Adipocyte (in vitro differentiated cells): ENCODE data around the gene CALML4.

Experiments used
- DNase-seq: peaks from one replicate; pipeline ENCODE4 v3.0.0-alpha.2; 2015; ENCODE audit warnings: low read depth
- H3K27me3 ChIP-seq: replicated peaks from 2 replicates; pipeline ENCODE4 v1.7.0; 2013; ENCODE audit warnings: mild to moderate bottlenecking, low read length, moderate library complexity; ENCODE audit not compliant: control insufficient read depth, insufficient read depth
- H3K36me3 ChIP-seq: 2 replicates; pipeline ENCODE4 v1.7.0; 2013; ENCODE audit warnings: low read length, mild to moderate bottlenecking, moderate library complexity; ENCODE audit not compliant: control insufficient read depth, insufficient read depth, severe bottlenecking
- H3K4me1 ChIP-seq: 2 replicates; pipeline ENCODE4 v1.7.0; 2013; ENCODE audit warnings: mild to moderate bottlenecking, low read length, moderate library complexity; ENCODE audit not compliant: control insufficient read depth, insufficient read depth
- H3K4me3 ChIP-seq: 2 replicates; pipeline ENCODE4 v1.7.0; 2013; ENCODE audit warnings: mild to moderate bottlenecking, low read length, moderate library complexity
- H3K9ac ChIP-seq: 2 replicates; pipeline ENCODE4 v1.7.0; 2013; ENCODE audit warnings: mild to moderate bottlenecking, low read length, moderate library complexity
- H3K9me3 ChIP-seq: 2 replicates; pipeline ENCODE4 v1.7.0; 2013; ENCODE audit warnings: mild to moderate bottlenecking, low read length, moderate library complexity; ENCODE audit not compliant: control insufficient read depth

The CALML4 gene

DNA sequence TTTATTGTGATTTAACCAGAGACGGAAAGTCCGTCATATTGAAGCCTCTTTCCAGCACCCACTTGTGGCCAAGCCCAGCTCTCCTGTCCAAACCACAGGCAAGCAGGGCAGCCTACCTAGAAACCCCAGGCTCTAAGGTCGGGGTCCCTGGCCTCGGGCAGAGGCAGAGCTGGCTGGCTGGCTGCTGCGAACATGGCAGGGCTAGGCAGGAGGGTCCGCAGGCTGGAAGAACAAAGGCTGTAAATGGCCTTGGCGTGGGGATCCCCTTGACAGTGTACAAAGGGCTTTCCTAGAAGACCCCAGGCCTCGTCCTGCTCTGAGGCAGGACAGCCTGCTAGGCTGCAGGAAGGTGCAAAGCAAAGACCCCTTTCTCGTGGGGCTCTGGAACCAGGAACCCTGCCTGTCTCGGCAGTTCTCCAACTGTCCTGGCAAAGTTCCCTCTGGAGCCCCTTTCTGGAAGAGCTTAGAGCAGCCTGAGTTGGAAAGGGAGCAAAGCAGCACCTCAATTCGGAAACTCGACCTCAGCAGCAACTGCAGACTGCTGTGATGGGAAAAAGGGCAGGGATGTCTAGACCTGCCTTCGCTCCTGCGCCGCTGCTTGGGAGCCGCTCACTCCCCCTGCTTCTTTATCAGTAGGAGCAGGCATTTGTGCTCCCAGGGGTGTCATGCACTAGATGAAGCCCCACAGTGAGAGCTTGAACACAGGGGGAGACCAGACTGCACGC lies 8.5 kb downstream of the CALML4 start:
- Histone ChIP-seq H3K27me3 (no peaks in the 10 kb centered on the region), H3K9ac (no peak overlapping the region), H3K36me3 (peaks cover 21% of the 10 kb centered on the region), H3K4me3 (no peak overlapping the region), H3K4me1 (peaks cover 7% of the 10 kb centered on the region), H3K9me3 (no peaks in the 10 kb centered on the region)
- DNase-seq = no peak

DNA sequence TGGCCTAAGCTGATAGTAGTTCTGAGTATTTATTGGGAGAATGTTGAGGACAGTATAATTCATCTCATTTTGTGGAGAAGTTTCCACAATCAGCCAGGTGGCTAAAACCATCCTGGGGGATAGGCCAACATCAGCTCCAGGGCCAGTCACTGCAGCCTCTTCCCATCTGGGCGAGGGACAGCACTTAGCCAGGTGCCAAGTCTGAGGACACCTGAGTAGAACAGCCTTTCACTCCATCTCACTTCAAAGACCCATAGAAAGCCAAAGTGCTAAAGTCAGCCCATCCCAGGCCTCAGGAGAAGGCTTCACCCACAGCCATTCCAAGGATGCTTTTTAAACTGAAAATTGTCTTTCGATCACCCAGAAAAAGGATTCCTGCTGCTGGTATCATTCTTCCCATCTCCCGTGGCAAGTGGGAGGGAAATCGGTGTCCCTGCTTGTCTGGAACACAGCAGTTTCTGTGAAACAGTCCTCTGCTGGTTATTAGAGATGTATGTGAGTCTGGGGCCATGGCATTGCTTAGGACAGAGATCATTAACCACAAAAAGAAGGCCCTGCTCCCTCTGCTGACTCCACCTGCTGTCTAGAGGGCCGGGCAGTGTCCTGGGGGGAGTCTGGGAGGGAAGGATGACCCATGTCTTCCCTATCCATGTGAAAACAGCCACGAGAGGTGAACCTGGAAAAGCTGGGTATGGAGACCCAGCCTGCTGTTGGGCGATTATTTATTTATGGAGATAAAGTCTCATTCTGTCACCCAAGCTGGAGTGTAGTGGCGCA lies 9.6 kb downstream of the CALML4 start:
- peaks cover 7% of the 10 kb centered on the region for H3K4me1 ChIP-seq
- H3K27me3 ChIP-seq = no peaks in the 10 kb centered on the region
- peaks cover 26% of the 10 kb centered on the region for H3K36me3 ChIP-seq
- H3K9ac ChIP-seq = no peak overlapping the region
- DNase-seq = no peak
- H3K9me3 ChIP-seq = no peaks in the 10 kb centered on the region
- no peak overlapping the region for H3K4me3 ChIP-seq

DNA sequence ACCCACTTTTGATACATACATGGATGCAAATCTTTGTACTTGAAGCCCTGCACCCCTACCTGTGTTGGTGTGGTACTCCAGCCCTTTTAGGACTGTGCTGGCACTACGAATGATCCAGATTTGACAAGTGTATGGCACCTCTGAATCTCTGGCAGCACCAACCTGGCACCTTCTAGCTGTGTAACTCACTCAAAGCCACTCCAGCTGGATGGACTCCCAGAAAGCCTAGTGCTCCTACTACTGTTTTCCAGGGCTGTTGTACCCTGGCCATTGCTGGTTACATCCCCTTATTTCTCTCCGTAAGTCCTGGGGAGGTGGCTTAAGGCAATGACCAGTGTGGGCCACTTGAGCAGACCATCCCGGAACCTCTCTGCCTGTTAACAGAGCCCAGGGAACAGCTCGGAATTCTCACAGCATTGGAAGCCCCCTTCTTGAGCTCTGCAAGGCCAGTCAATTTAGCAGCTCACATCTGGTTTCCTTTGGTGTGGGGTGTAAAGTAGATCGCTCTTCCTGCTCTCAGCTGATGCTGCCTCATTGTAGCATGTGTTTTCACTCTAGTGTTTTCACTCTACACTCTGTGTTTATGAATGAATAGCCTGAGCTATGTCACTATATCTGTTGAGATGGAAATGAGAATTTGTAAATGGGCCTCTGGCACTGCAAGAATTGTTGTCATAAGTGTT lies 12.2 kb downstream of the CALML4 start:
- Histone ChIP-seq H3K4me1 (peaks cover 10% of the 10 kb centered on the region), H3K27me3 (no peaks in the 10 kb centered on the region), H3K9ac (no peak overlapping the region), H3K9me3 (no peaks in the 10 kb centered on the region), H3K36me3 (peaks cover 42% of the 10 kb centered on the region), H3K4me3 (no peak overlapping the region)
- no peak for DNase-seq

DNA sequence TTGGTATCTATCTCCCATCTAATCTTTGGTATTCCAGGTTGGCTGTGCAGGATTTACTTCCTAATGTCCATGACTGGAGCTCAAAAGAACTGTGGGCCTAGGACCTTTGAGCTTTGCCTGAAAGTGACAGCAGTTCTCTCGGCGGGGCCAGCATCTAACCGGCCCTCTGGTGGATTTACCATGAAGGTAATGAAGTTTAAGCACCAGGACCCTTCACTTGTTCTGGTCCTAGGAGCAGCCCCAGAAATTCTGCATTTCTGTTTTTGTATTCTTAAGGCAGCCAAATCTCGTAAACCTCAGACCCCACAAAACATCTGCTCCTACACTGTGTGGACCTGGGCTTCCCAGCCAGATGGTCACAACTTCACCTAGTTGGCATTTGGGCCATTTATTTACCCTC lies 13.0 kb downstream of the CALML4 start:
- H3K4me3 ChIP-seq = no peak overlapping the region
- no peaks in the 10 kb centered on the region for H3K27me3 ChIP-seq
- H3K9me3 ChIP-seq = no peaks in the 10 kb centered on the region
- peaks cover 19% of the 10 kb centered on the region for H3K4me1 ChIP-seq
- no peak overlapping the region for H3K9ac ChIP-seq
- DNase-seq = no peak
- peaks cover 42% of the 10 kb centered on the region for H3K36me3 ChIP-seq

DNA sequence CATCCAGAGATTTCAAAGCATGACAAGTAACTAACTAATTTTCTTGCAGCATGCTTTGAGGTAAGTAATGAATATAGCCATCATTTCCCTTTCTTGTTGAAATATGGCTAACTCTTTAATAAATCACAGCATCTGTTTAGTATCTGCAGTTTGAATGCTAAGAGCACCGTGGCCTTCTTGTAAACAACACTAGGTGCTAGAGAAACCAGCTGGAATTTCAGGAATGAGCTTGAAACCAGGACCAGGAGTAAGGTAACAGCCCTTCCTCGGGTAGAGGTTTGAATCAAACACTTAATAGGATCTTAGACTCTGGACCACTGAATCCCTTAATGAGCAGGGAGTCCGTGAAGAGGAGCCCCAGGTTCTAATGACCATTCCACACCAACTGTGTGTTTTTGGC lies 13.6 kb downstream of the CALML4 start:
- no peak overlapping the region for H3K4me3 ChIP-seq
- H3K27me3 ChIP-seq = no peaks in the 10 kb centered on the region
- DNase-seq = no peak
- no peaks in the 10 kb centered on the region for H3K9me3 ChIP-seq
- H3K4me1 ChIP-seq = peaks cover 24% of the 10 kb centered on the region
- no peak overlapping the region for H3K9ac ChIP-seq
- peaks cover 44% of the 10 kb centered on the region for H3K36me3 ChIP-seq

DNA sequence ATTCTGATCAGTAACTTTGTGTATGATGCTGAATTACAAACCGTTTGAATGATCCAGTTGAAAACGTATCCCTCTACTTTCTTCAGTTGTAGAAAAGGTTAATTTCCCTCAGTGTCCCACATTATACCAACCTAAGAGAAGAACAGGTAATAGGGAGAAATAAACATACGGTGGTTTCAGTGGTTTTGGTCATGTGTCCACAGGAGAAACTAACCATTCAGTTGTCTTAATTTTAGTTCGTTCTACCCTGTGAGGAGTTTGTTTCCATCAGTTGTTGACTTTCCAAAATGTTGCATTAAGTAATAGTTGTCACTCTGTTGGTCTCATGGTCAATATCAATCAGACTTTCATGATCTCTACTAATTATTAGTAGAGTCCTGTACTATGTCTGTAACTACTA lies 15.1 kb downstream of the CALML4 start:
- no peak overlapping the region for H3K9ac ChIP-seq
- H3K4me3 ChIP-seq = no peak overlapping the region
- peaks cover 31% of the 10 kb centered on the region for H3K4me1 ChIP-seq
- H3K27me3 ChIP-seq = no peaks in the 10 kb centered on the region
- H3K36me3 ChIP-seq = peaks cover 47% of the 10 kb centered on the region
- no peaks in the 10 kb centered on the region for H3K9me3 ChIP-seq
- no peak for DNase-seq

DNA sequence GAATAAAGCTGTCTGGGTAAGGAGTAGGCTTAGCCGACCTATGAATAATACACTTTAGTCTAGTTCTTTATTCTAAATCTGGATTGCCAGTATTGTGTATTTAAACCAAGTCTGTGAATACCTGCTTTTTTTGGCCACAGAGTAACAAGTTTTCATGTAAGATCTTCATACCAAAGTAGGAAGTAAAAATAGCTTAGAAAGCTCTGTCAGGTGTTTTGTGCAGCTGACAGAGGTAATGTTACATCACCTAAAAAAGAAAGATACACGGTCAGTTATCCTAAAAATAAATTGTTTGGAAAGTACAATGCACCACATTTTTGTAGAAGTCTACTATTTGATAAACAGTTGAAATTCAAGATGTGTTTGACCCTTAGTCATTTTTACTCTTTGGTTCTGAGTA lies 16.5 kb downstream of the CALML4 start:
- H3K4me1 ChIP-seq = peaks cover 44% of the 10 kb centered on the region
- DNase-seq = no peak
- peak overlapping the region; percentile 75 for H3K9ac ChIP-seq
- peaks cover 56% of the 10 kb centered on the region for H3K36me3 ChIP-seq
- no peaks in the 10 kb centered on the region for H3K27me3 ChIP-seq
- H3K4me3 ChIP-seq = no peak overlapping the region
- H3K9me3 ChIP-seq = no peaks in the 10 kb centered on the region

- H3K9ac ChIP-seq = peak overlapping the region; percentile 75
- H3K4me1 ChIP-seq = peaks cover 47% of the 10 kb centered on the region
- peak overlapping the region; percentile 70 for H3K4me3 ChIP-seq
- H3K36me3 ChIP-seq = peaks cover 50% of the 10 kb centered on the region
- H3K27me3 ChIP-seq = no peaks in the 10 kb centered on the region
- H3K9me3 ChIP-seq = no peaks in the 10 kb centered on the region
- DNase-seq = peak; percentile 91
Observed at GRCh38 chr15:68187559-68187958, 17.6 kb downstream of the CALML4 start.

DNA sequence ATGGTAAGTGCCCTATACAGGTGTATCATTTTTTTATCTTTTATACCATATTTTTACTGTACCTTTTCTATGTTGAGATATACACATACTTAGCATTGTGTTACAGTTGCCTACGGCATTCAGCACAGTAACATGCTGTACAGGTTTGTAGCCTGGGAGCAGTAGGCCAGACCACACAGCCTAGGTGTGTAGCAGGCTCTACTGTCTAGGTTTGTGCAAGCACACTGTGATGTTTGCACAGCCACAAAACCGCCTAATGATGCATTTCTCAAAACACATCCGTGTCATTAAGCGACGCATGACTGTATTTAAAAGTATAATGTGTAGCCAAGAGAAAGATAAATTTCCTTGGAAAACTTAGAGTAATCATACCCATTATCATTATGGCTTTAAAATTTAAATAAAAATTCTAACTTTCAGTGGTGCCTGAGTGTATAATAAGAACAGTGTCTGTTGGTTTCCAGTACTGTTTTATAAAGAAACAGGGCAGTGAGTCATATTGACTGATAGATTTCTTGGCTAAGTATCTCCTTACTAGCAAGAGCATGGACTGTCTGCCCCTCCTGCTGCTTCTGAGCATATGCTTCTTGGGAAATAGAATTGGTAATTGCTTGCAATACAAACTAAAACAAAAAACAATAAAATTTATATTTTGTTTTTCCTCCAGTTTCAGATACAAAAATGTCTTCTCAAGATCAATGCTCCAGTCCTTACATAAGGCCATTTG lies 18.3 kb downstream of the CALML4 start:
- peak; percentile 77 for DNase-seq
- H3K36me3 ChIP-seq = peaks cover 48% of the 10 kb centered on the region
- H3K27me3 ChIP-seq = no peaks in the 10 kb centered on the region
- H3K9ac ChIP-seq = peak overlapping the region; percentile 75
- no peaks in the 10 kb centered on the region for H3K9me3 ChIP-seq
- H3K4me3 ChIP-seq = peak overlapping the region; percentile 70
- H3K4me1 ChIP-seq = peaks cover 47% of the 10 kb centered on the region

- Histone ChIP-seq H3K9ac (no peak overlapping the region), H3K4me1 (peaks cover 47% of the 10 kb centered on the region), H3K27me3 (no peaks in the 10 kb centered on the region), H3K4me3 (no peak overlapping the region), H3K36me3 (peaks cover 45% of the 10 kb centered on the region), H3K9me3 (no peaks in the 10 kb centered on the region)
- no peak for DNase-seq
Observed at GRCh38 chr15:68184616-68185480, 20.3 kb downstream of the CALML4 start.
